HG02852 (cell line): ENCODE data around the gene DBNDD2.

ENCODE experiments used
- ATAC-seq: cut with Tn5 transposase; IDR thresholded peaks from one replicate; pipeline ENCODE4 v1.9.1; 2021; ENCODE audit warnings: mild to moderate bottlenecking, moderate library complexity; ENCODE audit not compliant: unreplicated experiment

The DBNDD2 gene

DNA sequence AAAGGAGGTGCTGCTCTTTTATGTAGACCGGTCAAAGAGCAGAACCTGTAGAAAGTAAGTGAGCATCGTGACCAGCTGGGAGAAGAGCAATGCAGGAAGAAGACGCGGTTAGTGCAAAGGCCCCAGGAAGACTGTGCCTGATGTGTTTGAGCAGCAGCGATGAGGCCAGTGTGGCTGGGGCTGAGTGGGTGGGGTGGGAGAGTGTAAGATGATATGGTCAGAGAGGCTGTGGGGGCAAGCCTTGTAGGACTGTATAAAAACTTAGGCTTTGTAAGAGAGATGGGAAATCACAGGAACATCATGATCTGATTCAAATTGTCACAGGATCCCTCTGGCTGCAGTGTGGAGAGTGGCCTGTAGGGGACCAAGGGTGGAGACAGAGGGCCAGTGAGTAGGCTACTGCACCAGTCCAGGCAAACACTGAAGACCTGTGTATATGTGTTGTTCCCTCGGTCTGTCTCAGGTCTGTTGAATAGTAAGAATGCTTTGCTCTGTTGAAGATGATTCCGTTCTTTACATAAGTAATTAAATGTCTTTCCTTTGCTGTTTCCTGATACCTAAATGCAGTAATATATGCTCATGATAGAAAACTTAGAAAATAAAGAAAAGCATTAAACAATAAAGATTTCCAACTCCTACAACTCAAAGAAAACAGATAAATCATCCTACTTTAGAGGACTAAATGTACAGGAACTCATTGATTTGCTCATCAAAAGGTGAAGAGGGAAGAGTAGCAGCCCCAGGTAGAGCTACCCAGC lies 37.9 kb downstream of the DBNDD2 start:
- ATAC-seq: no peak

DNA sequence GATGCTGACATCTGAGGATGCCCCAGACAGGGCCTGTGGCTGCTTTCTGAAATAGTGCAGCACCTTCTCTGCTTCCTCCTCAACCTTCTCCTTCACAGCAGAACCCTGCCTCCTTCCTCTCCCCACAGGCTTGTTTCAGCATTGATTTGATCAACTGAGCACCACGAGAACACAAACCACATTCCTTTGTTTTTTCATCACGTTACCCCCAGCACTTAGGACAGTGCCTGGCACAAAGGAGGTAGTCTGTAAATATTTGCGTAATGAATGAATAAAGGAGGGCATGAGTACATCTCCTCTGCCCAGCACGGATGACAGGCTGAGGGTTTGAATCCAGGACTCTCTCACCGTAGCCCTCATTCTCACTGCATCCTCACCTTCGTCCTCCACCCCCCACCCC lies 40.2 kb downstream of the DBNDD2 start:
- ATAC-seq: no peak

DNA sequence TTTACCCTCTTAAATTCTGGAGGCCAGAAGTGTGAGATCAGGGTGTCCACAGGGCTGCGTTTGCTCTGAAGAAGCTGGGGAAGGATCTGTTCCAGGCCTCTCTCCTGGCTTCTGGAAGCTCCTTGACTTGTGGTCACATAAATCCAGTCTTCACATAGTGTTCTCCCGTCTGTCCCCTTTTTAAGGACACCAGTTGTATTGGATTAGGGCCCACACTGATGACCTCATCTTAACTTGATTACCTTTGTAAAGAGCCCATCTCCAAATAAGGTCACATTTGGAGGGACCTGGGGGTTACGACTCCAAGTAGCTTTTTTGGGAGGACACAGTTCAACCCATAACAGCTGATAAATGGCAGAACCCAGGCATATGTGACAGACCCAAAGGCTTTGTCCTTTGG lies 41.4 kb downstream of the DBNDD2 start:
- no peak for ATAC-seq

DNA sequence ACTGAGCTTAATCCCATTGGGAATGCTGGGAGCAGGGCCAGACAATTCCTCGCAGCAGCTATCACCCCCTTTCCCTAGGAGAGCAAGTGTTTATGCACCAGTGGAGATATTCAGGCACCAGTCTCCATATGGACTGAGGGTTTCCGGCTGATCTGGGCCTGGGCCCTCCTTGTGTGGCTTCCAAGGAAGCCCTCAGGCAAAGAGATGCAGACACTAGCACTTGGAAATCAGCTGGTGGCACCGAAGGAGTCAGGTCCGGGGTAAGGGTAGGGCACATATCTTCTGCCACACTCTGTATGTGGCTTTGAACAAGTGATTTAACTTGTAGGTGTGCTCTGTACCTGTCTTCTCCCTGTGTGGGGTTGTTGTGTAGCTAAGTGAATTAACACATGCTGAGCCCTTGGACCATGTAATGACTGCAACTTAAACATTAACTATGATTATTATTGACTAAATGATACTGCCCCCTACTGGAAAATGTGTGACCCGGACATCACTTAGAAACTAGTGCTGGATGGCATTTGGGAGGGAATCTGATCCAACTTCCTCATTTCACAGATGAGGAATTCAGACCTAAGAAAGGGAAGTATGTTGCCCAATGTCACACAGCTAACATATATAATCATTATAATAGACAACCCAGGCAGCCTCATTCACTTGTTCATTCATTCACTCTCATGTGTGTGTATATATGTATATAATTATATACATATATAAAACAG lies 42.2 kb downstream of the DBNDD2 start:
- no peak for ATAC-seq

DNA sequence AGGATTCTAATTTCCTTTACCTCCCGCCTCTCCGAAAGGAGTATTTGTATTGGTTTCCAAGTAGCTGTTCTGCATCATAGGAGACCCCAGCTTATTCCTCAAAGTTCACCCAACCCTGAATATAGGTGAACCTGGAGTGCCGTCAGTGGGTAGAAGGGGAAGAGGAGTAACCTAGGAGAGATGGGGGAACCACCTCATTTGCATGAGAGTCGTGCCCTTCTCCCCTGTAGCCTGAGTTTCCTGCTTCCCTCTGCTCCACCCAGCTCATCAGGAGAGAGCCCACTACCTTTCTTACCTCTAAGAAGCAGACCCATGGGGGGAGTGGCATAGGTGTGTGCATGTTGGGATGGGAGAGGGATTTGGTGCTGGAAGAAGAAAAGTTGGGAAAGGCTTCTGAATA lies 44.1 kb downstream of the DBNDD2 start:
- ATAC-seq: no peak

DNA sequence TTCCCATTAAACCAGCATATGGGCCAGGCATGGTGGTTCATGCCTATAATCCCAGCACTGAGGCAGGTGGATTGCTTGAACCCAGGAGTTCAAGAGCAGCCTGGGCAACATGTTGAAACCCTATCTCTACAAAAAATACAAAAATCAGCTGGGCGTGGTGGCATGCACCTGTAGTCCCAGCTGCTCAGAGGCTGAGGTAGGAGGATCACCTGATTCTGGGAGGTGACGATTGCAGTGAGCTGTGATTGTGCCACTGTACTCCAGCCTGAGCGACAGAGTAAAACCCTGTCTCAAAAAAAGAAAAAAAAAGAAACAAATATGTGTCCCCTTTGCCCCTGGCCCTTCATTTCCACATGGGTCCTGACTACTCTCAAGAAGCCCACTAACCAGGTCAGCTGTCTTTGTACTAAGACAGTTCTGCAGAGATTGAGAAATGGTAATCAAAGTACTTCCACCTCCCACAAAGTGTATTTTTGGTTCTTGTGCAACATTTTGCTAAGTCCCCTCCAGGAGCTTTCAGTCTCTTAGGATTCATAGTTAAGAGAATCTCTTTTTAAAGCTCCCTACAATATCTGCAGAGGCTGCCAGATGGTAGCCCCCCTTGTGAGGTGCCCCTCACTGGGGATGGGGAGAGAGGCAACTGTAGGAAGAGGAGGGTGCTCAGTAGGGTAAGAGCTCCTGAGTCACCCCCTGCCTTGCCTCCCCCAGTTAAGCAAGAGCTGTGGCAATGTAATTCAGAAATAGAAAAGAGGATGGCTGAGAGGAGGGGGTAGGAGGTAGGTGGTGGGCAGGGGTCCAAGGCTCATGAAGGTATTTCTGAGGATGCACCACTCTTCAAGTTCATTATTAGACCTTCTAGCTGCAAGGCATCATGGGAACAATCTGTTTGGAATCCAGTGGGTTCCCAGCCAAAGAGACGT lies 44.9 kb downstream of the DBNDD2 start:
- no peak for ATAC-seq

DNA sequence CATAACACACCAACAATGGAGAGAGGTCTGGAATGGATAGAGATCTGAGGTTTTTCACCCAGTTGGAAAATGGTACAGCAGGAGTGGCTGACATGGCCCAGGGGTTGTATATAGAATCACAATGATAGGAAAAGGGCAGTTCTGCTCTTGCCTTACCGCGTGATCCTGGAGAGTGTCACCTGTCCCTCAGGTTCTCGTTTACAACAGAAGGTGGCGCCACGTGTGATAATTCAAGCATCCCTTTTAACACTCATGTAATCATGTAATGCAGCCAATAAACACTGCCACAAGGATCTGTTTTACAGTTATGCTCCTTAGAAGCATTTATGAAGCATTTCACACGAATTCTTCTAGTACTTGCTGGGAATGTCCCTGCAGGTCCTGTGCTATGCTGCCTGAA lies 48.5 kb downstream of the DBNDD2 start:
- ATAC-seq: no peak

DNA sequence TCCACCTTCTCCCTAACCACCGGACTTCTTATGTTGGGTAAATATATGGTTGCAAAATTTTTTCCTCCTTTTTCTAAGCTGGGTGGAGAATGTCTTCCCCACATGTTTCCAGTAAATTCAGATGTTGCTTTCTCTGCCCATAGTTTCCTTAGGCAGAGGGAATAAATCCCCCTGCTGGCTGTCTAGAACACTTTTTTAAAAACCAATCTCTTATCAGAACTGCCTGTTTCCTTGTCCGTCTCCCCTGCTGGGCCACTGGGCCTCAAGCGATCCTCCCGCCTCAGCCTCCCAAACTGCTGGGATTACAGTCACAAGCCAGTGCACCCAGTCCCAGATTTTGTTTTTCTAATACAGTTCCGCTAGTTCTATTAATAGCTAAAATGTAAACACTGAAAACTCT lies 51.5 kb downstream of the DBNDD2 start:
- ATAC-seq: no peak
